HG02588 (cell line): ENCODE measurements around the gene TMEM178B.
"Not testable (repeated sequence)": the region's sequence is repeated elsewhere in the genome, so short reads cannot be mapped to it uniquely, and the experiment has no call there.

ENCODE experiments used
- ATAC-seq: cut with Tn5 transposase; IDR thresholded peaks from one replicate; pipeline ENCODE4 v1.9.1; 2021; ENCODE audit warnings: mild to moderate bottlenecking, moderate library complexity; ENCODE audit not compliant: unreplicated experiment

TMEM178B gene

GRCh38 chr7:141073641-141074161 lies at the start of gene TMEM178B:
Gene TMEM178B, plus strand, starts transcription at chr7:141074064.
- ATAC-seq: no peak

DNA sequence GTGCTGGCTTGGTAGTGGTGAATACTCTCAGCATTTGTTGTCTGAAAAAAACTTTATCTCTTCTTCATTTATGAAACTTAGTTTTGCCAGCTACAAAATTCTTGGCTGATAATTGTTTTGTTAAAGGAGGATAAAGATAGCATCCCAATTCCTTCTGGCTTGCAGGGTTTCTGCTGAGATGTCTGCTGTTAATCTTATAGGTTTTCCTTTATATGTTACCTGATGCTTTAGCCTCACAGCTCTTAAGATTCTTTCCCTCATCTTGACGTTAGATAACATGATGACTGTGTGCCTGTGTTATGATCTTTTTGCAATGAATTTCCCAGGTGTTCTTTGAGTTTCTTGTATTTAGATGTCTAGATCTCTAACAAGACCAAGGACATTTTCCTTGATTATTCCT lies 49.2 kb upstream of the TMEM178B start:
- ATAC-seq: no peak

DNA sequence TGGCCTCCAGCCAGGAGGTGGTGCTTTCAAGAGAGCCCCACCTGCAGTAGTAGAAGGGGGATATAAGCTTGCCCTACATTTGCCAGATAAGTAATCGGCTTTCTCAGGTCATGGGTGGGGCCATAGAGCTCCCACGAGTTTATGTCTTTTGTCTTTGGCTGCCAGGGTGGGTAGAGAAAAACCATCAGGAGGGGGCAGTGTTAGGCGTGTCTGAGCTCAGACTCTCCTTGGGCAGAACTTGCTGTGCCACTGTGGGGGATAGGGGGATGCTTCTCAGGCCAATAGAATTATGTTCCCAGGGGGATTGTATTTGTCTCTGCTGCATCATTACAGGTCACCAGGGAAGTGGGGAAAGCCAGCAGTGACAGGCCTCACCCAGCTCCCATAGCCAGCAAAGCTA lies 46.8 kb upstream of the TMEM178B start:
- ATAC-seq: no peak

- ATAC-seq: no peak
These were observed 45.1 kb upstream of the TMEM178B start for GRCh38 chr7:141028767-141029166.

DNA sequence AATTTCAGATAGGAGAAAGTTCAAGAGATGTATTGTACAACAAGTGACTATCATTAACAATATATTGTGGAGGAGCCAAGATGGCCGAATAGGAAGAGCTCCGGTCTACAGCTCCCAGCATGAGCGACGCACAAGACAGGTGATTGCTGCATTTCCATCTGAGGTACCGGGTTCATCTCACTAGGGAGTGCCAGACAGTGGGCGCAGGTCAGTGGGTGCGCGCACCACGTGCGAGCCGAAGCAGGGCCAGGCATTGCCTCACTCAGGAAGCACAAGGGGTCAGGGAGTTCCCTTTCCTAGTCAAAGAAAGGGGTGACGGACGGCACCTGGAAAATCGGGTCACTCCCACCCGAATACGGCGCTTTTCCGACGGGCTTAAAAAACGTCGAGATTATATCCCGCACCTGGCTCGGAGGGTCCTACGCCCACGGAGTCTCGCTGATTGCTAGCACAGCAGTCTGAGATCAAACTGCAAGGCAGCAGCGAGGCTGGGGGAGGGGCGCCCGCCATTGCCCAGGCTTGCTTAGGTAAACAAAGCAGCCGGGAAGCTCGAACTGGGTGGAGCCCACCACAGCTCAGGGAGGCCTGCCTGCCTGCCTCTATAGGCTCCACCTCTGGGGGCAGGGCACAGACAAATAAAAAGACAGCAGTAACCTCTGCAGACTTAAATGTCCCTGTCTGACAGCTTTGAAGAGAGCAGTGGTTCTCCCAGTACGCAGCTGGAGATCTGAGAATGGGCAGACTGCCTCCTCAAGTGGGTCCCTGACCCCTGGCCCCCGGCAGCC lies 41.1 kb upstream of the TMEM178B start:
- ATAC-seq: not testable (repeated sequence)

DNA sequence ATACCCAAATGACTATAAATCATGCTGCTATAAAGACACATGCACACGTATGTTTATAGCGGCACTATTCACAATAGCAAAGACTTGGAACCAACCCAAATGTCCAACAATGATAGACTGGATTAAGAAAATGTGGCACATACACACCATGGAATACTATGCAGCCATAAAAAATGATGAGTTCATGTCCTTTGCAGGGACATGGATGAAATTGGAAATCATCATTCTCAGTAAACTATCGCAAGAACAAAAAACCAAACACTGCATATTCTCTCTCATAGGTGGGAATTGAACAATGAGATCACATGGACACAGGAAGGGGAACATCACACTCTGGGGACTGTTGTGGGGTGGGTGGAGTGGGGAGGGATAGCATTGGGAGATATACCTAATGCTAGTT lies 35.8 kb upstream of the TMEM178B start:
- ATAC-seq: not testable (repeated sequence)

GRCh38 chr7:141039376-141039775 lies 34.5 kb upstream of the TMEM178B start:
- ATAC-seq: no peak

DNA sequence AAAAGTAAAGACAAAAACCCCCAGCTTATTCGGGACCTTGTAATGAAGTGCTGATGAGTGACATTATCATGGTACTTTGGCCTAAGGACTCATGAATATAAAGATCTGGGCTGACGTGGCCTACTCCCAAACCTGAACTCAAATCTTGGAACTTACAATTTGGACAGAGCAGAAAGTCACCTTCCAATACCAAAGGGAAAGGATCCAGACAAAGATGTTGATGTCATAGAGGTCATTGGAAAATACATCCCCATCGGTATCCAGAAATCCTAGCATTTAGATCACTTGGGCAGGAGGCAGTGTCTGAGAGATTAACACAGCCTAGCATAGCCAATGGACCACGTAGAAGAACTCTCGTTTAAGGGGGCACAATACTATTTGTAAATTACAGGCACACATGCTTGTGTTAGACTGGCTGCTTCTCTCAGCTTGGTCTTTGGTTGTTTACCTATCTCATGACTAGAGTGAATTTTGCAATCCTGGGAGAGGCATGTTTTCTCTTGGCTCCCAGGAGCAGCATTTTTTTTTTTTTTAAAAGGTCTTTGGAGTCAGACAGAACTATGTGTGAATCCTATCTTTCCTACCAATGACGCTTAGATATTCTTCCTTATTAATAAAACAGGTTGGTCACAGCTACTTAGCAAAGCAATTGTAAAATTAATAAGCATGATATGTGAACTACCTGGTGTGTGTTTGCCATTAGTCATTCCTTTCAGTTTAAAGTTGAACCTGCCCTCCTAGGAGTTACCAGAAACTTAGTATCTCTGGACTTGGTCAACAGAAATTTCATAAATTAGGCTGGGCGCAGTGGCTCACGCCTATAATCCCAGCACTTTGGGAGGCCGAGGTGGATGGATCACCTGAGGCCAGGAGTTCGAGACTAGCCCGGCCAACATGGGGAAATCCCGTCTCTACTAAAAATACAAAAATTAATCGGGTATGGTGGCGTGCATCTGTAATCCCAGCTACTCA lies 31.4 kb upstream of the TMEM178B start:
- ATAC-seq: no peak

- ATAC-seq: no peak
These were observed 30.2 kb upstream of the TMEM178B start for GRCh38 chr7:141043616-141044015.

DNA sequence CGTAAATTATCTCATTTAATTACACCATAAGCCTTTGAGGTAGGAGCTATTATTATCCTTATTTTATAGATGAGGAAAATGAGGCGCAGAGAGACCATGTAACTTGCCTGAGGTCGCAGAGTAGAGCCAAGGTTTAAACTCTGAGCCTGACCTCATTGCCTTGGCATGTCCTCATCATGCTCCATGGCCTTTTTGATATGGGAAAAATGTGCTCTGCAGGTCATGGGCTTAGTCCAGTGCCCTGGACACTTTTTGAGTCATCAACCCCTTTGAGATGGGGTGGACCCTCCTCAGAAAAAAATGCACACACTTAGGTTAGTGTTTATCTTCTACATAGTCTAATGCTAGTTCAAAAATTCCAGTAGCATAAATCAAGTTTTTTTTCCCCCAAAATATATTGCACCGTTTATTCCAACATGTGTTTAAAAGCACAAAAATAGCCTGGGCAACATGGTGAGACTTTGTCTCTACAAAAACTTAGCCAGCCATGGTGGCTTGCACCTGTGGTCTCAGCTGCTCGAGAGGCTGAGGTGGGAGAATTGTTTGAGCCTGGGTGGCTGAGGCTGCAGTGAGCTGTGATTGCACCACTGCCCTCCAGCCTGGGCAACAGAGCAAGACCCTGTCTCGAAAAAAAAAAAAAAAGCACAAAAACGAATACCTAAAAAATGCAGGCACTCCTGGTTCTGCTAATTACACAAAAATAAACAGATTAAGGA lies 28.6 kb upstream of the TMEM178B start:
- ATAC-seq: no peak

DNA sequence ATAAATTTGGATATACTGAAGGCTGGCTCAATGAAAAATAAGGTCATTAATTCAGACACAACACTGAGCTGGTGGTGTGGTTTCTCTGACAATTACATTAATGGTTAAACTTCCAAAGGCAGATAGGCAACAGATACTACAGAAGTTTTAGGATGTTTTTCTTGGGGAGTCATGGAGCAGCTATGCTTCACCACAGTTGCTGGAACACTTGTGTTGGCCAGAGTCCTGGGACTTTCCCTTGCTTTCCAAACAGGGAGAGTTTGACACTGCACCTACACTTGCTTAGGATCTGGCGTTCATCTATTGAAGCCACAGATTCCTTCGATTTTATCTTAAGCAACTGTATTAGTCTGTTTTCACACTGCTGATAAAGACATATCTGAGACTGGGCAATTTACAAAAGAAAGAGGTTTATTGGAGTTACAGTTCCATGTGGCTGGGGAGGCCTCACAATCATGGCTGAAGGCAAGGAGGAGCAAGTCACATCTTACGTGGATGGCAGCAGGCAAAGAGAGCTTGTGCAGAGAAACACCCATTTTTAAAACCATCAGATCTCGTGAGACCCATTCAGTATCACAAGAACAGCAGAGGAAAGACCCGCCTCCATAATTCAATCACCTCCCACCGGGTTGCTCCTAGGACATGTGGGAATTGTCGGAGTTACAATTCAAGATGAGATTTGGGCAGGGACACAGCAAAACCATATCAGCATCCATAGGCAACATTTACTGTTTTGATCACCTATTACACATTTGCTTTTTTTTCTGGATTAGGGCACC lies 27.8 kb upstream of the TMEM178B start:
- ATAC-seq: no peak

GRCh38 chr7:141053626-141054025 lies 20.2 kb upstream of the TMEM178B start:
- ATAC-seq: no peak

- no peak for ATAC-seq
These were observed 18.7 kb upstream of the TMEM178B start for GRCh38 chr7:141055146-141055545.

DNA sequence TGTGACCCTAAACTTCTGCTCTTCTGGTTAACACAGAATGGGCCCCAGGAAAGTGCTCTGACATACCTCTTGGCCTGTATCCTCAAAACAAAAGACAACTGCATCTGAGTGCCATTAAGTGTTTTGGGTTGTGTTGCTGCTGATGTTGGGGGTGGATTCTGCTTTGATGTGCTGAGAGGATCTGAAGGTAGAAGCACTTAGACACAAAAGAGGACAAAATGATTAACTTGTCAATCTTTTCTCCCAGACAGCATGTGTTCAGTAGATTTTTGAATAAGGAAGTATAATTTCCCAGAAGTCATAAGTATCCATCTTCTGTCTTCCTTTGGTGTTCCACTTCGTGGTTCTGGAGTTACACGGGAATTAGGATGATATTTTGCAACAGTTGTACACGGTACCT lies 16.1 kb upstream of the TMEM178B start:
- ATAC-seq: no peak

- not testable (repeated sequence) for ATAC-seq
These were observed 6.0 kb upstream of the TMEM178B start for GRCh38 chr7:141067856-141068255.

GRCh38 chr7:141071260-141071854 lies 2.5 kb upstream of the TMEM178B start:
- no peak for ATAC-seq

- ATAC-seq: no peak
These were observed 1.9 kb upstream of the TMEM178B start for GRCh38 chr7:141071855-141072547.

DNA sequence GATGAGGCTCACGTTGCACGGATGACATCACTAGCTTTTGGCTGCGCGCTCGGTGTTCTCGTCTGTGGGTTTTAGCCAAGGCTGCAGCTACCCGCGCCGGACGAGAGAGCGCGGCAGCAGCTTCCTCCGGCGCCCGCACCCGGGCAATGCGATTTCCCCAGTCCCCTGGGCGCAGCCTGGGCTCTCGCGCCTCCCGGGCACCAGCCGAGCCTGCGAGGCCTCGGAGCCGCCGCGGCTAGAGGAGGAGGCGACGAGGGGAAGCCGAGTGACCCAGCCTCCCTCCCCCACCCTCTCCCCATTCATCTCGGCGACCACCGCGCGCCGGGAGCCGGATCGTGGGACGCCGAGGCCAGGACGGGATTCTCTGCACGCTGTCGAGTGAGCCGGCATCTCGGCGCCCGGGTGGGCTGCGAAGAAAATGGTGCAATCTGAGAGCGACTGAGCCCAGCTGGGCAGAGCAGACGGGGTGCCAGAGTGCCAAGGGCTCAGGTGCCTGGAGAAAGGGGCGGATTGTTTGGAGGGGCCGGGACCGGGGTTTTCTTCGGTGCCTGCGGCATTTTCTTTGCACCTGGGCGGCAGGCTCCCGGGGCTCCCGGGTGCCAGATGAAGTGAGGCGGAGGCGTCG lies 1.2 kb upstream of the TMEM178B start:
- no peak for ATAC-seq

DNA sequence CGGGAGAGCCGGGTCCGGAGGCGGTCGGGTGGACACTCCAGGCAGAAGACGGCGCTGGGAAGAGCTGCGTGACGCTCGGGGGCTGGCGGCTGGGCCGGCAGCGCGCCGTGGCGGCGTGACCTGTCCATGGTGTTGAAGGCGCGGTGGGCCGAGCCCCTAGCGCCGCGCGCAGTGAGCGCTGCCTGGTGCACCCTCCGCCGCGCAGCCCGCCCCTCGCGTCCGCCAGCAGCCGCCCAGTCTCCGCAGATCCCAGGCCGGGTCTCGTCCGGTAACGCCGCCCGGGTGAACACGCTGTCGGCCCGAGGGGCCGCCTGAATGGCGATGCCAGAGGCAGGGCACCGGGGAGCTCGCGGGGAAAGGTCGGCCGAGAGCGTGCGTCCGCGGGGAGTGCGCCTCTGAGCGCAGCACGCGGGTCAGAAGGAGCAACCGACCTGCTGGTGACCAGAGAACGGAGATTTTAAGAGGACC lies 657 bp upstream of the TMEM178B start:
- ATAC-seq: no peak
